ENCODE data around the gene ITIH3. TPM values are rescaled to one million over a fixed set of nuclear protein-coding genes. Genes with fewer than 3 reads are reported as not detected.

The ITIH3 gene
- total and polyA plus RNA-seq, 7 donors, result 0.14 to 2.3 (median 0.65) TPM; not detected in 3

GRCh38 chr3:52817860-52818259, 23.3 kb downstream of the ITIH3 start:
- H3K9me3 ChIP-seq, result no peaks in the 10 kb centered on the region
- no peaks in the 10 kb centered on the region for H3K27me3 ChIP-seq
- H3K4me3 ChIP-seq, result no peak overlapping the region
- 91 to 95% methylated on average over 7 of the region's 7 CpGs for WGBS, 2 donors
- H3K4me1 ChIP-seq, result no peaks in the 10 kb centered on the region
- intact Hi-C loops (cut with DNase I), result no loop called here
- H3K27ac ChIP-seq, result no peak overlapping the region
- DNase-seq, result no peak
- H3K36me3 ChIP-seq, result peaks cover 0 to under 1% (median 0%) of the 10 kb centered on the region in 4 donors
- no peak for TF ChIP-seq CTCF (IDR thresholded peaks at IDR 0.05)
- no peak for TF ChIP-seq POLR2A (IDR thresholded peaks at IDR 0.05)

GRCh38 chr3:52819936-52820335, 25.3 kb downstream of the ITIH3 start:
- H3K9me3 ChIP-seq, result no peaks in the 10 kb centered on the region
- peaks cover 0 to 13% (median 8%) of the 10 kb centered on the region in 4 donors for H3K36me3 ChIP-seq
- no peak overlapping the region for H3K27ac ChIP-seq
- H3K4me1 ChIP-seq, result no peaks in the 10 kb centered on the region
- no peak overlapping the region for H3K4me3 ChIP-seq
- TF ChIP-seq POLR2A (IDR thresholded peaks at IDR 0.05) (no peak), POLR2AphosphoS5 (IDR thresholded peaks at IDR 0.05) (no peak), CTCF (IDR thresholded peaks at IDR 0.05) (no peak), EP300 (IDR thresholded peaks at IDR 0.05) (no peak)
- no peak for DNase-seq
- 76 to 93% methylated on average over 2 of the region's 2 CpGs for WGBS, 2 donors
- intact Hi-C loops (cut with DNase I), result no loop called here
- H3K27me3 ChIP-seq, result no peaks in the 10 kb centered on the region

GRCh38 chr3:52820736-52821135, 26.1 kb downstream of the ITIH3 start:
- DNase-seq, result no peak
- TF ChIP-seq POLR2AphosphoS5 (IDR thresholded peaks at IDR 0.05), result no peak
- no peak for TF ChIP-seq EP300 (IDR thresholded peaks at IDR 0.05)
- no peak for TF ChIP-seq POLR2A (IDR thresholded peaks at IDR 0.05)
- peak in 1 of 4 experiments; percentile 30 for TF ChIP-seq CTCF (IDR thresholded peaks at IDR 0.05)
- Histone ChIP-seq H3K9me3 (no peaks in the 10 kb centered on the region), H3K4me1 (no peaks in the 10 kb centered on the region), H3K27me3 (no peaks in the 10 kb centered on the region), H3K27ac (no peak overlapping the region), H3K4me3 (no peak overlapping the region), H3K36me3 (peaks cover 0 to 13% (median 8%) of the 10 kb centered on the region in 4 donors)
- intact Hi-C loops (cut with DNase I), result no loop called here
- 58 to 68% methylated on average over 11 of the region's 11 CpGs for WGBS, 2 donors

GRCh38 chr3:52822363-52822762, 27.8 kb downstream of the ITIH3 start:
- Histone ChIP-seq H3K9me3 (no peaks in the 10 kb centered on the region), H3K36me3 (peaks cover 0 to 13% (median 8%) of the 10 kb centered on the region in 4 donors), H3K4me1 (no peaks in the 10 kb centered on the region), H3K27ac (no peak overlapping the region), H3K27me3 (no peaks in the 10 kb centered on the region), H3K4me3 (no peak overlapping the region)
- intact Hi-C loops (cut with DNase I), result no loop called here
- DNase-seq, result no peak
- TF ChIP-seq CTCF (IDR thresholded peaks at IDR 0.05) (no peak), POLR2AphosphoS5 (IDR thresholded peaks at IDR 0.05) (no peak), POLR2A (IDR thresholded peaks at IDR 0.05) (no peak), EP300 (IDR thresholded peaks at IDR 0.05) (no peak)
- 68 to 86% methylated on average over 5 of the region's 5 CpGs for WGBS, 2 donors

GRCh38 chr3:52824037-52824436, 29.4 kb downstream of the ITIH3 start:
- Histone ChIP-seq H3K27me3 (no peaks in the 10 kb centered on the region), H3K4me1 (no peaks in the 10 kb centered on the region), H3K27ac (no peak overlapping the region), H3K4me3 (no peak overlapping the region), H3K9me3 (no peaks in the 10 kb centered on the region), H3K36me3 (peaks cover 0 to 13% (median 8%) of the 10 kb centered on the region in 4 donors)
- WGBS, 2 donors, result 91 to 95% methylated on average over 10 of the region's 10 CpGs
- intact Hi-C loops (cut with DNase I), result no loop called here
- TF ChIP-seq POLR2A (IDR thresholded peaks at IDR 0.05) (no peak), EP300 (IDR thresholded peaks at IDR 0.05) (no peak), CTCF (IDR thresholded peaks at IDR 0.05) (no peak), POLR2AphosphoS5 (IDR thresholded peaks at IDR 0.05) (no peak)
- DNase-seq, result no peak

Data from sigmoid colon (tissue), 7 donors.